HG03108 (cell line): ENCODE results near the gene AICDA.

Source experiments
- ATAC-seq: cut with Tn5 transposase; IDR thresholded peaks from one replicate; pipeline ENCODE4 v1.9.1; 2021; ENCODE audit warnings: moderate library complexity; ENCODE audit not compliant: unreplicated experiment

The AICDA gene

DNA sequence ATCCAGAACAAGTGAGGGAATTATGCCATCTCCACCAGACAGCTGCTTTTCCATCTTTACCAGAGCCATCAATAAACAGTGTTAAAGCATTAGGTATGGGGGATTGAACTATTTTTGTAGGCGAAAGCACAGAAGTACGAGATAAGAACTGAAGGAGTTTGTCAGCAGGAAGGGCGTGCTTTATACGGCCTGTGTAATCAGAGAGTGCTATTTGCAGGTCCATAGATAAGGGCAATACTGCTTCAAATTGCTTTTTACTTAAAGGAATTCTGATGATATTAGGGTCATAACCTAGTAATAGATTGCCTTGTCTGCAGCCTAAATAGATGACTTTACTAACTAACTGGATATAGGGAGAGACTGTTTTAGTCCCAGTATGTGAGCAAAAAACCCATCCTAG, 51.6 kb downstream of the AICDA start:
- no peak for ATAC-seq

DNA sequence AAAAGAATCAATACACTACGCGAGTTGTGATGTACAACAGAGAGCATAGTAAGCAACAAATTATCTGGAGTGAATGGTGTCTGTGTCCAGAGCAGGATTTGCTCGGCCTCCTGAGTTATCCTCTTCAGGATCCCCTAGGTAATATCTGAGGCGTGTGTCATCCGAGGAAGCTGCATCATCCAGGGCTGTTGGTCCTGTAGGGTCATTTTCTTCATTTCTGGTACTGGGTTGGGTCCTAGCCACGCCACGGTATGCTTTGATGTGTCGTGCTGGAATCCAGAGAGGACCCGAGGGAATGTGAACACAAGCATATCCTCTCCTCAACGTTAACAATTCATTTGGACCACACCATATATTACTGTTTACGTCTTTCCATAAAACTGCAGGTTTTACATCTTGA, 53.0 kb downstream of the AICDA start:
- ATAC-seq, result no peak

DNA sequence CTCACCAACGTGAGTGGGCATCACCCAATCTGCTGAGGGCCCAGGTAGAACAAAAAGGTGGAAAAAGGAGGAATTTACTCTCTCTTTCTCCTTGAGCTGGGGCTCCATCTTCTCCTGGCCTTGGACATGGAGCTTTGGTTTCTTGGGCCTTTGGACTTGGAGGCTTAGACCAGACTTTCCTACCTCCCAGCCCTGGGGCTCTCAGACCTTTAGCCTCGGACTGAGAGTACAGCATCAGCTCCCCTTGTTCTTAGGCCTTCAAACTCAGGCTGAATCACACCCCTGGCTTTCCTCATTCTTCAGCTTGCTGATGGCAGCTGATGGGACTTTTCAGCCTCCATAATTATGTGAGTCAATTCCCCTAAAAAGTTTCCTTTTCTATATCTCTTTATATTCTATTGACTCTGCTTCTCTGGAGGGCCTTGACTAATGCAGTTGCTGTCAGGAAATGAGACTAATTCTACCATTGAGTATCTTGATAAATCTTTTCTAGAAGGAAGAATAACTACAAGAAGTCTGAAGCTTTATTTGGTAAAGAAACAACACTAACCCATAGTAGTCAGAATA, 56.0 kb downstream of the AICDA start:
- no peak for ATAC-seq

DNA sequence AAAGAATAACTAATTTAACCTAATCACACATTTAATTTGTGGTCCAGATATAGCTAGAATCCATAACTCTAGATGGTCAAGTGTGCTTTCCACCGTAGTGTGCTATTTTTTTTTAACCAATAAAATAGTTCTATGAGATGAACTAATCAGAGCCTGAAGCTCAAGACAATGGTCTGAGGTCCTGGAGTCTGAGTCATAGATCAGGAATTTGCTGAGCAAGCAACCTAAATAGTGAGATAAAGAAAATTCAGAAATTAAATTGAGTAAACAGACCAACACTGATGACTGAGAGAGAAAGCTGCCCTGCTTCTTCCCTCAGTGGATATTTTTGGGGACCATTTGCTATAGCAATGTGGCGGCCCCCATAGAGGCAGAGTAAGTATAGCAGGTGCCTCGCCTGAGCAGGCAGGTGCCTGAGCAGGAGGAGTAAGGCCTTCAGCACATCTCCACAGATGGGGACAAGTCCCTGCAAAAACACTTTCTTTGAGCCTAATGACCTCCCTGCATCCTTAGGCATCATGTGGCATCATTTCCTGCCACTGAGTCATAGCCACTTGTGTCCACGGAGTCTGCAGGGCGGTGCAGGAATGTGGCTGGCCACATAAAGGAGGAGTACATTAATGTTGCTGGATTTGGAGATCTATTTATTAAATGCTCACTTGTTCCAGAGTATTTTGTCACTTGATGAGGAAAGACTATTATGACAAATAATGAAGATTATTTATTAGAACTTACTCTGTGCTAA, 58.0 kb downstream of the AICDA start:
- no peak for ATAC-seq

DNA sequence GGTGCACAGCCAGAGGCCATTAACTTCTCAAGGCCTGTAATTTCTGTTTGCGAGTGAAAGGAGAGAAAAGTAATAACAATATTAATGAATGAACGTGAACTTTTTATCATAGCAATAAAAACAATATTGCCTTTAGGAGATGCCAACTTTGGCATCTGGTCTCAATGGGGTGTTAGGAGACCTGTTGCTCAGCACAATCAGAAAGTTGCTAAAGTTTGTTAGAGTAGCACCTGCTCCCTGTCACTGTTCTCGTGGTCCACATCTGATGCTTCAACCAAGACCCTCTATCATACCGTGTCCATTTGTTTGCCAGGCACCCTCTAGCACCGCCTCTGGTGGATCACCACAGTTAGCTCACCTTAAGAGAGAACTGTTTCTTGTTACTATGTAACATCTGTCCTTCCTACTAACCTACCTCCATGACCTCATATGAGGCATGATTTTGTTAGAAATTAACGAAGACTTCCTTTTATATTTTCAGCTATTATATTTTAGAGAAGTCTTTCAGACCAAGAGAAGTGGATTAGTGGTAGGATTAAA, 59.5 kb downstream of the AICDA start:
- no peak for ATAC-seq
